HG03457 (cell line): Measurements from ENCODE around the gene TBC1D1.

Source experiments
- ATAC-seq: cut with Tn5 transposase; IDR thresholded peaks from one replicate; pipeline ENCODE4 v1.9.1; 2021; ENCODE audit warnings: moderate number of reproducible peaks; ENCODE audit not compliant: unreplicated experiment

TBC1D1 gene

GRCh38 chr4:37985730-37986275 lies 94.9 kb downstream of the TBC1D1 start:
- ATAC-seq, result no peak

- no peak for ATAC-seq
Measured at GRCh38 chr4:37988670-37989069, 97.8 kb downstream of the TBC1D1 start.

DNA sequence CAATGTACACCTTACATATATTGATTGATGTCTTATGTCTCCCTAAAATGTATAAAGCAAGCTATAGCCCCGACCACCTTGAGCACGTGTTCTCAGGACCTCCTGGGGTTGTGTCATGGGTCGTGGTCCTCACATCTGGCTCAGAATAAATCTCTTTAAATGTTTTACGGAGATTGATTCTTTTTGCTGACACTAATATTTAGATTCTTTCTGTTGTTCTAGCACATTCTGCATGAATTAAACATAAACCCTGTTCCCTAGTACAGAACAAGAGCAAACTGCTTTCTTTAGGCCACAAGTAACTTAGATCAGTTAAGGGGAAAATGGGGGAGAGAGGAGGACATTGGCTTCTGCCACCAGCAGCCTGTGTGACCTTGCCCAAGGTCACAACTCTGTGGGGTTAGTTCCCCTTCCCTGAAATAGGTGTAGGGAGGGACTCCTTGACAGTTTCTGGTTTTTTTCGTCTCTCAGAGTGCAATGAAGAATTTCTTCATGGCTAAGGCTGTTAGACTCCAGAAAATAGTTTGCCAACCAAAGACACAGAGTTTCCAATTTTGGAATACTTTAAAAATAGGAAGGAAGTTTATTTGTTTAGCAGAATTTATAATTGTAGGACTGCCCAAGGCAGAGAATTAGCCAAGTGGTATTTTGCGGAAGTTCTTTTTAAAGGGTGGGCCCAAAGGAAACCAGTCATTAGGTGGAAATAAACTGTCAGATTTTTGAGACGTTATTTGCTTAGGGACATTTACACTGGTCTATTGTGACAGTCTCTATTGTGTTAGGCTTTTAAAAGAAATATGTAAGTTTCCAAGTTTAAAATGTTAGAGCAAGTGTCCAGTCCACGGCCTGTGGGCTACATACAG lies 98.7 kb downstream of the TBC1D1 start:
- ATAC-seq, result no peak

- no peak for ATAC-seq
Measured at GRCh38 chr4:37990731-37991245, 99.9 kb downstream of the TBC1D1 start.

- ATAC-seq, result no peak
Measured at GRCh38 chr4:37991623-37992410, 100.9 kb downstream of the TBC1D1 start.

DNA sequence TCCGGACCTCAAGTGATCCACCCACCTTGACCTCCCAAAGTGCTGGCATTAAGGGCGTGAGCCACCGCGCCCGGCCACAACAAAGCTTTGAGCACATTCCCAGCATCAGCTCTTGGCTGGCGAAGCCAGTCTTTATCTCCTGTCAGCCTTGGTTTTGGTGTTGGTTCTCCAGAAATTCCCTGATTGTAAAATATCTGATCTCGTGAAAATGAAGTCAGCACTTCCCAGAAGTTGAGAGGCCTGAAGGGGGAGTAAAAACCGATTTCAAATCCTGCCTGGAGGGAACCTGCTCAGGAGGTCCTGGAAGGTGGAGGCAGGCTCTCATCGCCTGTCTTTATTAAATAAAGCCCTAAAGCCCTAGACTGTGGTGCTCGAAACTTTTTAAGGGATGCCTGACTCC lies 102.9 kb downstream of the TBC1D1 start:
- ATAC-seq, result no peak

GRCh38 chr4:37994569-37994968 lies 103.7 kb downstream of the TBC1D1 start:
- ATAC-seq, result no peak

- no peak for ATAC-seq
Measured at GRCh38 chr4:37995299-37995821, 104.5 kb downstream of the TBC1D1 start.

DNA sequence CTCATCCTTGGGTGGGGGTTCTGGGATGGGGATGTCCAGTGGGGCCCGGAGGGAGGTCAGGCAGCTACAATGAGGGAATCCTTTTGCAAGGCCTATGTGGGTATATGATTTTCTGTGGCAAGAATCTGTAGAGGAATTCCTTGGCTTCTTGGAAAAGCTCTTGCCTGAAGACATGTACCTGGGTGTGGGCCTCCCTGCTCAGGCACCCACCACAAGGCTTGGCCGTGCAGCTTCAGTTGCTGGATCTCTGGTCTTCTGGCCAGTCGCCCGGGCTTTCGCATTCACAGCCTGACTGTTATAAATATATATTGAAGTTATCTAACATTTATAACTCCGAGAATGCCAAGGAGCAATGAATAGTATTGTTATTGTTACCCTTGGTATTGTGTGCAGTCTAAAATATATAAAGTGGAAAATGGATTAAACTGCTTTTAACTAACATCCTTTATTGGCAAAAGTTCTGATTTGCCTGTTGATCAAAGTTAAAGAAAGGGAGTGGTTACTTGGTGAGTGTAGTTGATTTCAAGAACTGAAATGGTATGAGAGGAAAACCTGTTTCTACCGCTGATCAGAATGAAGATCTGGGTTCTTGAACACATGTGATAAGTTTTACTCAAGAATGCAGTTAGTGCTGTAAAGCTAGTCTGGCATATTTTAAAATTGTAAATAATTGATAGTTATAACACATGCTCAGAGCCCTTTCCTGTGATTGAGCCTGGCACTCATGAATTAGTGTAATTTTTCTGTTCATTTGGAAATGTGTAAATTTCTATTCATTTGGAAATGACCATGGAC lies 105.3 kb downstream of the TBC1D1 start:
- no peak for ATAC-seq

- no peak for ATAC-seq
Measured at GRCh38 chr4:37998226-37998625, 107.3 kb downstream of the TBC1D1 start.

GRCh38 chr4:37999000-37999716 lies 108.3 kb downstream of the TBC1D1 start:
- ATAC-seq, result no peak

- no peak for ATAC-seq
Measured at GRCh38 chr4:37999965-38000364, 109.1 kb downstream of the TBC1D1 start.

GRCh38 chr4:38001927-38002326 lies 111.0 kb downstream of the TBC1D1 start:
- ATAC-seq, result no peak

GRCh38 chr4:38002451-38003071 lies 111.7 kb downstream of the TBC1D1 start:
- no peak for ATAC-seq

DNA sequence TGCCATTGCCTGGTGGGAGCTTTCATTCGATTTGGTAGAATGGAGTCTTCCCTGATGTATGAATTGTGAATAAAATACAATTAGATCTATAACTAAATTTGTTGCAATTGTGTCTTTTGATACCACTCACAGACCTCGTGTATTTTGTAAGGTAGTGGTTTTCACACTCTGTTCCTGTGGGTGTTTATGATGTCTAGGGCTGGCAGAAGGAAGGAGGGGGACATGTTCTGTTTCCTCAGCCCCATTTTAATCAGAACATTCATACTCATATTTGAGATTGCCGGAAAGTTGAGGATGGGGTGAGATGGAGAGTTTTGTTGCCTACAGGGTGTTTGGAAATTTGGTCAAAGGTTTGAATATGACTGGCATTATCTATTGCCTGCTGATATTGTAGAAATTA lies 112.2 kb downstream of the TBC1D1 start:
- ATAC-seq, result no peak

DNA sequence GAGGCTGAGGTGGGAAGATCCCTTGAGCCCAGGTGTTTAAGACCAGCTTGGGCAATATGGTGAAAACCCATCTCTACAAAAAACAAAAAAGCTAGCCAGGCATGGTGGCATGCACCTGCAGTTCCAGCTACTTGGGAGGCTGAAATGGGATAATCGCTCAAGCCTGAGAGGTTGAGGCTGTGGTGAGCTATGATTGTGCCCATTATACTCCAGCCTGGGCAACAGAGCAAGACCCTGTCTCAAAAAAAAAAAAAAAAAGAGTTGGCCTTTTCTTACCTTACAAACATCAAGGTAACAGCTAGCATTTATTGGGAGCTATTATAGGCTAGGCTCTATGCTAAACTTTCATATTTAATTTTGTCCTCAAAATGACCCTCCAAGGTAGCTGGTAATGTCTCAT lies 112.7 kb downstream of the TBC1D1 start:
- ATAC-seq, result no peak

DNA sequence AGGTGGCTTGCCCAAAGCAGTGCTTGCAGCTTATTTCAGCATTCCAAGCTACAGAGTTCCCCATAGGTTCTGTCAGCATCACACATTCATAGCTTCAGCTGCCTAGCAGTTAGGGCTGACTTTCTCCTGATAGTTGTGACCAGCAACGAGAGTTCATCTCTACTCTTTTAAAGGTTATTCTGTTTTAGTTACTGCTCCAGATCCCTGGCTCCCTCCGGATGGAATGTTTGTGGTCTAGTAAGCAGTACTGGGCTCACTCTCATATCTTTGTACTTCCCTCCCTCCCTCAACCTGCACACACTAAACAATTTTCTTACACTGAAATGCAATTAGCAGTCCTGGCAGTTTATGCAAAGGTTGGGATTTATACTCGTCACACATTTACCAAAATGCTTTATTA lies 113.2 kb downstream of the TBC1D1 start:
- no peak for ATAC-seq

- no peak for ATAC-seq
Measured at GRCh38 chr4:38004887-38005286, 114.0 kb downstream of the TBC1D1 start.

- no peak for ATAC-seq
Measured at GRCh38 chr4:38005637-38006036, 114.8 kb downstream of the TBC1D1 start.
